ENCODE data around the gene ATP1A1.

GRCh38 chr1:116451702-116452101 is 78.7 kb downstream of the ATP1A1 start:
- TF ChIP-seq CTCF (IDR thresholded peaks at IDR 0.05) (no peak), EZH2 (IDR thresholded peaks at IDR 0.05; ENCODE audit: borderline replicate concordance, insufficient read depth, low read depth, low read length, poor library complexity, severe bottlenecking) (no peak)
